ENCODE results near the gene WNT11. TPM values are rescaled to one million over a fixed set of nuclear protein-coding genes. Genes with fewer than 3 reads are reported as not detected.

WNT11 gene
- total RNA-seq, 1 donor from 2014 or later, result 3.6 TPM

DNA sequence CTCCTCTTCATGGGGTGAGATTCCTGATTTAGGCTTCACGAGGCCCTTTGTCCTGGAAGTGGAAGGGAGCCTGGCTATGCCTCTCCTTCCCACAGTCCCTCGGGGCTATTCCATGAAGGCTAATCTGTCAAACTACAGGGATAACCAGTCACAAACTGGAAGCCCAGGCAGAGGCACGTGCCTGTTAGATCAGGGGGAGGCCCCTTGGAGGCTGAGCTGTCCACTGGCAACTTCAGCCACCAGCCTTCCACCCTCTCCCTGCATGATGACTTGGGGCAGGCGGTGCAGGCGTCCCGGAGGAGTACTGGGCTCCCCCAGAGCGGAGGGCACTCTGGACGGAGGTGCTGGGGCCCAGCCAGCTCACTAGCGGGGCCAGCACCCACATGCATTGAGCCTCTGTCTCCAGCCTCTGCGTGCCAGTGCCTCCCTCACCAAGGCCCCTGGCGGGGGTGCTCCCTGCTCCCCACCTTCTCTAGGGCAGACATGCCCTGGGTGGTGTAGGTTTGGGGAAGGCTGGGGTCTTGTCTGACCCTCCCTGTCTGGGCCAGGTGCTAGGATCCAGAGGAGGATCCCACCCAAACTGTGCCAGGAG lies 42.9 kb downstream of the WNT11 start:
- H3K27me3 Mint-ChIP-seq (ENCODE audit: unreplicated experiment), result peaks cover 9% of the 10 kb centered on the region
- no peaks in the 10 kb centered on the region for H3K4me1 Mint-ChIP-seq (ENCODE audit: unreplicated experiment)
- DNase-seq (ENCODE audit: low spot score), result no peak
- H3K9me3 Mint-ChIP-seq (ENCODE audit: unreplicated experiment), result no peaks in the 10 kb centered on the region
- no peak overlapping the region for H3K27ac Mint-ChIP-seq (ENCODE audit: unreplicated experiment)
- TF ChIP-seq, protein P1, sequence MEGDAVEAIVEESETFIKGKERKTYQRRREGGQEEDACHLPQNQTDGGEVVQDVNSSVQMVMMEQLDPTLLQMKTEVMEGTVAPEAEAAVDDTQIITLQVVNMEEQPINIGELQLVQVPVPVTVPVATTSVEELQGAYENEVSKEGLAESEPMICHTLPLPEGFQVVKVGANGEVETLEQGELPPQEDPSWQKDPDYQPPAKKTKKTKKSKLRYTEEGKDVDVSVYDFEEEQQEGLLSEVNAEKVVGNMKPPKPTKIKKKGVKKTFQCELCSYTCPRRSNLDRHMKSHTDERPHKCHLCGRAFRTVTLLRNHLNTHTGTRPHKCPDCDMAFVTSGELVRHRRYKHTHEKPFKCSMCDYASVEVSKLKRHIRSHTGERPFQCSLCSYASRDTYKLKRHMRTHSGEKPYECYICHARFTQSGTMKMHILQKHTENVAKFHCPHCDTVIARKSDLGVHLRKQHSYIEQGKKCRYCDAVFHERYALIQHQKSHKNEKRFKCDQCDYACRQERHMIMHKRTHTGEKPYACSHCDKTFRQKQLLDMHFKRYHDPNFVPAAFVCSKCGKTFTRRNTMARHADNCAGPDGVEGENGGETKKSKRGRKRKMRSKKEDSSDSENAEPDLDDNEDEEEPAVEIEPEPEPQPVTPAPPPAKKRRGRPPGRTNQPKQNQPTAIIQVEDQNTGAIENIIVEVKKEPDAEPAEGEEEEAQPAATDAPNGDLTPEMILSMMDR (IDR thresholded peaks at IDR 0.05; ENCODE audit: unreplicated experiment), result no peak
- H3K4me3 Mint-ChIP-seq (ENCODE audit: unreplicated experiment), result no peak overlapping the region
- H3K36me3 Mint-ChIP-seq (ENCODE audit: low read depth, unreplicated experiment), result no peaks in the 10 kb centered on the region

DNA sequence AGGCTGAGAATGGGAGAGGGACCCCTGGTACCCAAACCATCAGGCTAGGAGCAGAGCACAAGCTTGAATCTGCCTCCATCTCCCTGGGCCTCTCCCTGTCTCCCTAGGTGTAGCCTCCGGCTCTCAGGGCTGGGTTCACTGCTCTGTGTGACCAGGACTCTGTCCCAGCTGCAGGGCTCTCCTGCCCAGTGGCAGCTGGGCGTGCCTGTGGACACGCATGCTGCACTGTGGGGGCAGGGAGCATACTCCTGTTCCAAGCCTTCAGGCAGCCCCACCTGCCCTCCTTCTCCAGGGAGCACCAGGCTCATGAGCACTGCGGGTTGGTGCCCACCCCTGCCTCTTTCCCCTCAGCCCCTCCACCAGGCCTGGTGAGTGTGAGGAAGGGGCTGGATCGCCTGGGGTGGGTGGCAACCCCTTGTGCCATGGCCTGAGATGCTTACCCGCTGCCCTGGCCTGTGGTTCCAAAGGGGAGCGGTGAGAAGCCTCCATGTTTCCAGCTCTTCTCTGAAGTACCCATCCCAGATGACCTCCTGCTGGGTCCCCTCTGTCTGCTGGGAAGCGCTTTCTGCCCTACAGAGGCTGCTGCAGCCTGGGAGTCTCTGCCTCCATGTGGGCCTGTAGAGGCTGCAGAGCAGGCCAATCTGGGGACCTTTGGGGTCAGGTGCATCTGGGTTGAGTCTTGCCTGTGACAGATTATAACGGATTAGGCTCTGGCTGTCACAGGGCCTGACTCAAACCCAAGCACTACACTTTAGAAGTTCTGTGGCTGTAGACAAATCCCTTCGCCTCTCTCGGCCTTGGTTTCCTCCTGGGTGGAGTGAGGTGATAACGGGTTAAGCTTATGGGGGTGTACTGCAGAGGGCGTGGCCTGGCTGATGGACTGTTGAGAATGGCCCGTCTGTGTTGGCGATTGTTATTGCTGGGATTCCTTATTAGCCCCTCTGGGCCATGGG lies 43.7 kb downstream of the WNT11 start:
- TF ChIP-seq, protein P1 (IDR thresholded peaks at IDR 0.05; ENCODE audit: unreplicated experiment), result no peak
- Mint-ChIP-seq H3K4me3 (ENCODE audit: unreplicated experiment) (no peak overlapping the region), H3K27ac (ENCODE audit: unreplicated experiment) (no peak overlapping the region), H3K9me3 (ENCODE audit: unreplicated experiment) (no peaks in the 10 kb centered on the region), H3K4me1 (ENCODE audit: unreplicated experiment) (no peaks in the 10 kb centered on the region), H3K27me3 (ENCODE audit: unreplicated experiment) (peaks cover 7% of the 10 kb centered on the region), H3K36me3 (ENCODE audit: low read depth, unreplicated experiment) (no peaks in the 10 kb centered on the region)
- no peak for DNase-seq (ENCODE audit: low spot score)

DNA sequence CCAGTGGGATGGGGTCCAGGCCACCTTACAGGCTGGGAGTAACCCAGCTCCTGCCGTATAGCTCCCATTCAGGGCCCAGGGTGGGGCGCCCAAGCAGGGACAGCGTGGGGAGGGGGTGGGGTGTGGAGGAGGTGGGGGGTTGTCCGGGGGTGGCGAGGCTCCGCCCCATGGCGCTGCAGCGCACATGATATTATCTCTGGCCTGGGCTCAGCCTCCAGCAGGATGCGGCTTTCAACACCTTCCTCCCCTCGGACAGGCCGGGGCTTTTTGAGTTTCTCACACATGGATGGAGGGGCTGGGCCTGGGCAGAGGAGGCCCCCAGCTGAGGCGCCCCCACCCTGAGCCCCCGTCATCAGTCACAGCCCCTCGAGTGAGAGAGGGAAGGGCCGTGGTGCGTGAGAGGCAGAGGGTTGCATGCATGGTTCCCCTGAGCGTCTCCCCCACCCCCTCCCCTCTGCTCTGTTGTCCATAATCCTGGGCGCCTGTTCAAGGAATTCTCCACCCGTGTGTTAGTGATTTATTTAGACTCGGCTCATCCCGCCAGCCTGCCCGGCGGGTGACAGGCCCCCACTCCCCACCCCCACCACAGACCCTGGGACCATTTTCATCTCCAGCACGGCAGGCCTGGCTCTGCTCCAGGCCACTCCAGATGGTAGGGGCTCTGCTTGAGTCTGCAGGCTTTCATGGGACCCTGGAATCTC lies 44.9 kb downstream of the WNT11 start:
- no peaks in the 10 kb centered on the region for H3K36me3 Mint-ChIP-seq (ENCODE audit: low read depth, unreplicated experiment)
- H3K27ac Mint-ChIP-seq (ENCODE audit: unreplicated experiment), result no peak overlapping the region
- DNase-seq (ENCODE audit: low spot score), result no peak
- TF ChIP-seq, protein P1 (IDR thresholded peaks at IDR 0.05; ENCODE audit: unreplicated experiment), result no peak
- H3K4me1 Mint-ChIP-seq (ENCODE audit: unreplicated experiment), result no peaks in the 10 kb centered on the region
- no peaks in the 10 kb centered on the region for H3K9me3 Mint-ChIP-seq (ENCODE audit: unreplicated experiment)
- H3K27me3 Mint-ChIP-seq (ENCODE audit: unreplicated experiment), result peaks cover 9% of the 10 kb centered on the region
- no peak overlapping the region for H3K4me3 Mint-ChIP-seq (ENCODE audit: unreplicated experiment)

DNA sequence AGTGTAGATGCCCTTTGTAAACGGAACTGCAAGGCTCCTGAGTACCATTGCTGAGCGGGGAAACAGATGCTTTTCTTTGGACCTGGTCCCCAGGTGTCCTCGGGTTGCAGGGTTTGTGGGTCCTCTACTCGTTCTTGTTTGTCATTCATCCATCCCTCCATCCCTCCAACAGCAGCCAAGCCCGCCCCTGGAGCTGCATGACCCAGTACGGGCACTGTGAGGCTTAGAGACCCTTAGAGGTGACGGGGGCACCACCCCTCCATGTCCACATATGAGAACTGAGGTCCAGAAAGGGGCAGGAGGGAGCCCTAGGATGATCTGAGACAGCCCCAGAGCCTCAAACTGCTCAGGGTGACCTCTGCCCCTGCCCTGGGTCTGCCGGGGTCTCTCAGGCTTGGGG lies 45.4 kb downstream of the WNT11 start:
- H3K4me1 Mint-ChIP-seq (ENCODE audit: unreplicated experiment), result peaks cover 2% of the 10 kb centered on the region
- H3K36me3 Mint-ChIP-seq (ENCODE audit: low read depth, unreplicated experiment), result no peaks in the 10 kb centered on the region
- H3K27ac Mint-ChIP-seq (ENCODE audit: unreplicated experiment), result no peak overlapping the region
- TF ChIP-seq, protein P1 (IDR thresholded peaks at IDR 0.05; ENCODE audit: unreplicated experiment), result no peak
- H3K9me3 Mint-ChIP-seq (ENCODE audit: unreplicated experiment), result no peaks in the 10 kb centered on the region
- DNase-seq (ENCODE audit: low spot score), result no peak
- H3K27me3 Mint-ChIP-seq (ENCODE audit: unreplicated experiment), result peaks cover 9% of the 10 kb centered on the region
- H3K4me3 Mint-ChIP-seq (ENCODE audit: unreplicated experiment), result no peak overlapping the region
